BE2C (cell line): ENCODE data around the gene PRR5.

Source experiments
- DNase-seq: peaks from one replicate; pipeline ENCODE4 v3.0.0-alpha.2; 2020
- H3K27me3 ChIP-seq: fragments of 250-450 bp; sonication (Bioruptor Pico); 2 replicates; pipeline ENCODE4 v1.5.1; 2020; ENCODE audit warnings: mild to moderate bottlenecking
- H3K36me3 ChIP-seq: fragments of 250-450 bp; sonication (Bioruptor Pico); 2 replicates; pipeline ENCODE4 v1.5.1; 2020; ENCODE audit warnings: mild to moderate bottlenecking
- H3K4me1 ChIP-seq: fragments of 250-450 bp; sonication (Bioruptor Pico); 2 replicates; pipeline ENCODE4 v1.5.1; 2020
- H3K4me3 ChIP-seq: 2 replicates; pipeline ENCODE4 v1.5.1; 2011; ENCODE audit warnings: low read depth, low read length
- H3K9me3 ChIP-seq: fragments of 250-450 bp; sonication (Bioruptor Pico); 2 replicates; pipeline ENCODE4 v1.5.1; 2020
- TF ChIP-seq, protein P1 (sequence below): IDR thresholded peaks from 2 replicates; pipeline ENCODE4 v1.5.1; 2012; ENCODE audit warnings: mild to moderate bottlenecking, low read depth, low read length

The PRR5 gene

DNA sequence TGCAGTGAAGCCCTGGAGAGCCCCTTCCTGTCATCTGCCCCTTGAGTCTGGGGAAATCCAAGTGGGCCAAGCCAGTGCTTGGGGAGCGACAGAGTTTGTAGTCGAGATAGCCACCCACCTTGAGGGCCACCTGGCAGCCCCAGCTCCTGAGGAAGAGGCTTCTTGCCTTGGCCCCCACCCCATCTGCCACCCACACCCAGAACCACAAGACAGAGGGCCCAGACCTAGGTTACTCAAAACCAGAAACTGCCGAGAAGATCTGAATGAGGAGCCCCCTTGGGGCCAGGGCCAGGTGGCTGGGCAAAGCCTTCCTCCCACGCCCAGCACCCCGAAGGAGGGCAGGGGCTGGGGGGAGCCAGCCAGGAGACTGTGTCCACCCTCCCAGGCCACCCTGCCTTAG is 18.8 kb upstream of the PRR5 start:
- Histone ChIP-seq H3K4me1 (peaks cover 9% of the 10 kb centered on the region), H3K9me3 (no peaks in the 10 kb centered on the region), H3K36me3 (no peaks in the 10 kb centered on the region), H3K4me3 (no peak overlapping the region), H3K27me3 (no peaks in the 10 kb centered on the region)
- DNase-seq = no peak
- TF ChIP-seq, protein P1, sequence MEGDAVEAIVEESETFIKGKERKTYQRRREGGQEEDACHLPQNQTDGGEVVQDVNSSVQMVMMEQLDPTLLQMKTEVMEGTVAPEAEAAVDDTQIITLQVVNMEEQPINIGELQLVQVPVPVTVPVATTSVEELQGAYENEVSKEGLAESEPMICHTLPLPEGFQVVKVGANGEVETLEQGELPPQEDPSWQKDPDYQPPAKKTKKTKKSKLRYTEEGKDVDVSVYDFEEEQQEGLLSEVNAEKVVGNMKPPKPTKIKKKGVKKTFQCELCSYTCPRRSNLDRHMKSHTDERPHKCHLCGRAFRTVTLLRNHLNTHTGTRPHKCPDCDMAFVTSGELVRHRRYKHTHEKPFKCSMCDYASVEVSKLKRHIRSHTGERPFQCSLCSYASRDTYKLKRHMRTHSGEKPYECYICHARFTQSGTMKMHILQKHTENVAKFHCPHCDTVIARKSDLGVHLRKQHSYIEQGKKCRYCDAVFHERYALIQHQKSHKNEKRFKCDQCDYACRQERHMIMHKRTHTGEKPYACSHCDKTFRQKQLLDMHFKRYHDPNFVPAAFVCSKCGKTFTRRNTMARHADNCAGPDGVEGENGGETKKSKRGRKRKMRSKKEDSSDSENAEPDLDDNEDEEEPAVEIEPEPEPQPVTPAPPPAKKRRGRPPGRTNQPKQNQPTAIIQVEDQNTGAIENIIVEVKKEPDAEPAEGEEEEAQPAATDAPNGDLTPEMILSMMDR = no peak

DNA sequence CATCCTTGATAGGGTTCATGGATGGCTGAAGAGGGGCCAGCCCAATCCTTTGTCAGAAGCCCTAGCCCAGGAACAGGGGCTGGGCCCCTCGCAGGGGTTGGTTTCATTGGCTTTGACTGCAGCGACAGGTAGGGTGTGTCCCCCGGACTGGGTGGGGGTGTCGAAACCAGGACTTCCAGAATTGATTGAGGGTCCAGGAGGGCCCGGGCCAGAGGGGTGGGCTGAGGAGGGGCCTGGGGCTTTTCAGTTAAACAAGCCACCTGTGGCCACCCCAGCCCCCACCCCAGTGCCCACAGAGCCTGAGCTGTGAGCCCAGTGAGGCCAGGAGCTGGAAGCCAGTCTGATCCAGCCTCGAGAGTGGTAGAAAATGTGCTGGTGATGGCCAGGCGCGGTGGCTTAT is 18.1 kb upstream of the PRR5 start:
- TF ChIP-seq, protein P1 = no peak
- no peaks in the 10 kb centered on the region for H3K36me3 ChIP-seq
- H3K4me1 ChIP-seq = peaks cover 9% of the 10 kb centered on the region
- H3K4me3 ChIP-seq = no peak overlapping the region
- H3K9me3 ChIP-seq = no peaks in the 10 kb centered on the region
- no peaks in the 10 kb centered on the region for H3K27me3 ChIP-seq
- no peak for DNase-seq

DNA sequence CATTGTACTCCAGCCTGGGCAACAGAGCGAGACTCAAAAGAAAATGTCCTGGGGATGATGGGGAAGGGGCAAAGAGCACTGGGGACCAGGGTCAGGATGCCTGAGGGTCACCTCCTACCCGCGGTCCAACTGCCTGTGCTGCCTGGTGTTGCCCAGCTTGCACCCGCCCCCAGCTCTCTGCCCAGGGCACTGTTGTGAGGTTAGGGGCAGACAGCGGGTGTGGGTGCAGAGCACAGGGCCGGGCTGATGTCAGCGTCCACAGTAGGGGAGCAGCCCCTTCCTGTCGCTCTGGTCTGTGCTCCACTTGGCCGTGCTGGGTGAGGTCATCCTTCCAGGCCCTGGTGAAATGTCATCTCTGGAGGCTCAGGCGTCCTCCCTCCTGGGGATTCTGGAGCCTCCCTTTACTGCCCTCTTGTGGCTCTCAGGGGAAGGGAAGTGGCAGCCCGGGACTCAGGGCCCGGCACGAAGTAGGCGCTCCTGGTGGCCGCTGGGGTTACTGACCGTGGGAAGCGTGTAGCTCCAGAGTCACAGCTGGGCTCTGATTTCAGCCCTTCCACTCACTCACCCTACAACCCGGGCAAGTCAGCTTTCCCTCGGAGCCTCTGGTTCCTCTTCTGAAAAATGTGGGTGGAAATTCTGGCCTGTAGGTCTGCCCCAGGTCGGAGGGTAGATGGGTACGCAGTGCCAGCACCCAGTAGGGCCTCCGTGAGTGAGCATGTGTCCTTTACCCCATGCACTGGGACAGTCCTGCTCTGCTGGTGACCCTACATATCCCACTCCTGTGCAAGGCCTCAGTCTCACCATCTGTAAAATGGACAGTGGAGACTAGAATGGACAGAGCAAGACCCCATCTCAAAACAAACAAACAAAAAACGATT is 17.3 kb upstream of the PRR5 start:
- Histone ChIP-seq H3K9me3 (no peaks in the 10 kb centered on the region), H3K27me3 (no peaks in the 10 kb centered on the region), H3K4me3 (no peak overlapping the region), H3K36me3 (no peaks in the 10 kb centered on the region), H3K4me1 (peaks cover 9% of the 10 kb centered on the region)
- TF ChIP-seq, protein P1 = peak; percentile 100
- peak; percentile 92 for DNase-seq

DNA sequence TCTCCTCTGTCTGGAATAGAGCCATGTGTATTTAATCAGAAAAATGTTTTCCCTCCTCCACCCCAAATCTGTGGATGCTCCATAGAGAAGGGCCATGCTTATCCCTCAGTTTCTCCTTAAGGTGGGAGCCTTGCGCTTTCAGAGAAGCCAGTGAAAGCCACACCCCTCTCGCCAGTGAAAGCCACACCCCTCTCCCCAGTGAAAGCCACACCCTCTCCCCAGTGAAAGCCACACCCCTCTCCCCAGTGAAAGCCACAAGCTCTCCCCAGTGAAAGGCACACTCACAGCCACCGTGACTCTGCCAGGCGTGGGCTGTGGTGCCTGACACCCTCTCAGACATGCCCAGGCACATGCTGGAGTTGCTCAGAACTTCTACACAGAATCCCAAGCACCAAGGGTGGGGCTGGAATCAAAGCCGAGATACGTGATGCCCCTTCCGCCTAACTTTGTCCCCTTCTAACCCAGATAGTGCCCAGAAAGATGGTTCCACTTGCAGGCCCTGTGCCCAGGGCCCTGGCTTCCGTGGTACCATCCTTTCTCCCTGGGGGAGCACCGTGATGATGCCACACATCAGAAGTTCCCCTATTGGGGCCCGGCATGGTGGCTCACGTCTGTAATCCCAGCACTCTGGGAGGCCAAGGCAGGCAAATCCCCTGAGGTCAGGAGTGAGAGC is 16.5 kb upstream of the PRR5 start:
- no peaks in the 10 kb centered on the region for H3K36me3 ChIP-seq
- H3K9me3 ChIP-seq = no peaks in the 10 kb centered on the region
- H3K4me3 ChIP-seq = no peak overlapping the region
- TF ChIP-seq, protein P1 = no peak
- H3K4me1 ChIP-seq = peaks cover 9% of the 10 kb centered on the region
- DNase-seq = peak; percentile 80
- no peaks in the 10 kb centered on the region for H3K27me3 ChIP-seq

DNA sequence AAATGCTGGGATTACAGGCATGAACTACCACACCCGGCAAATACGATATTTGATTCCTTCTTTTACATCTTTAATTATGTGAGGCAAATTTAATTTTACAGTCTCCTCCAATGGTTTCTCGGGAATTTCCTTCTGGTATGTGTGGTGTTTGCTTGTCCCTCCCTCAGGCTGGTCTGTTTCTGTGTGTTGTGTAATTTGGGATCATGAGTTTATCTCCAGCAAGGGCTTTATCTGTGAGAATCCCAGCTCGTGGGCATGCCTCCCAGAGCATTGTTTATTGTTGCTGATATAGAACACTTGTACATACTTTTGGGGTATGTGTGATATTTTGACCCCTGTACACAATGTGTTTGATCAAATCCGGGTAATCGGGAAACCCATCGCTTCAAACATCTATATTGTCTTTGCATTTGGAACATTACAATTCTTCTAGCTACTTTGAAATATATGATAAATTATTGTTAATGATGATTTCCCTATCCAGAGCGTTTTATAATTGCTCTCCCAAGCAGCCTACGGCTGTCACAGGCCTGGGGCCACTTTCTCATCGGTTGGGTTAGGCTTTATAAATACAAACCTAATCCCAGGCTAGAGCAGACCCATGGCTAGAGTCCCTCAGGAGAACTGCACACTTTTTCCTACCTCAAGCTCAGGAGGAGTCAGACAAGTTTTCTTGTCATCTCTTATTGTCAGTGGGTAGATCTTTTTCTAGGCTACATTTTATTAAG is 15.0 kb upstream of the PRR5 start:
- Histone ChIP-seq H3K4me3 (no peak overlapping the region), H3K36me3 (no peaks in the 10 kb centered on the region), H3K9me3 (no peaks in the 10 kb centered on the region), H3K4me1 (peaks cover 9% of the 10 kb centered on the region), H3K27me3 (no peaks in the 10 kb centered on the region)
- TF ChIP-seq, protein P1 = no peak
- DNase-seq = no peak

DNA sequence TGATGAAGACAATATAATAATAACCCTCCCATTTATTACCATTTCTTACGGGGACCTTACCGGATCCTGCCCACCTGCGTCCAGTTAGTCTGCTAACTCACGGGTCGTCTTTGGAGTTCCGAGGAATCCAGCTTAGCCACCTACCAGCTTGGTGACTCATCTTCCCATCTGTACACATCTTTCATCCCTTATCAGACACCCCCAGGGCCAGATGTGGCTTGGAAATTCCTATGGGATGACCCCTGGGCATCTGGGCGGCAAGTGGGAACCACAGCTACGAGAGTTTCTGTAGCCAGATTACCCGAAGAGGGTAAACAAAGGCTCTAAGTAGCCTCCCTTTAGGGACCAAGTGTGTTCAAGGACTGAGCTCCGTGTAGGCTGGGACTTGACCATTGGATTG is 12.8 kb upstream of the PRR5 start:
- Histone ChIP-seq H3K27me3 (no peaks in the 10 kb centered on the region), H3K4me1 (peaks cover 9% of the 10 kb centered on the region), H3K9me3 (no peaks in the 10 kb centered on the region), H3K36me3 (no peaks in the 10 kb centered on the region), H3K4me3 (no peak overlapping the region)
- TF ChIP-seq, protein P1 = no peak
- DNase-seq = no peak
